Nephron (organoid): ENCODE data around the gene PNLIPRP1.

Experiments
- H3K27ac Mint-ChIP-seq, 3 experiments: 2 replicates each; pipeline ENCODE4 v1.8.0; 2020; ENCODE audit warnings: mixed read lengths in 3 of 3, mild to moderate bottlenecking in 2 of 3, moderate library complexity in 1 of 3
- H3K27me3 Mint-ChIP-seq: 2 replicates; pipeline ENCODE4 v1.8.0; 2021; ENCODE audit warnings: low read depth, mild to moderate bottlenecking, moderate library complexity, mixed read lengths
- H3K36me3 Mint-ChIP-seq: 2 replicates; pipeline ENCODE4 v1.8.0; 2020; ENCODE audit warnings: low read depth, mixed read lengths
- H3K4me1 Mint-ChIP-seq: 2 replicates; pipeline ENCODE4 v1.8.0; 2020; ENCODE audit warnings: mixed read lengths
- H3K4me3 Mint-ChIP-seq, 3 experiments: 2 replicates each; pipeline ENCODE4 v1.8.0; 2020; ENCODE audit warnings: mild to moderate bottlenecking in 3 of 3, mixed read lengths in 3 of 3, moderate library complexity in 2 of 3
- H3K9me3 Mint-ChIP-seq: 2 replicates; pipeline ENCODE4 v1.8.0; 2020; ENCODE audit warnings: mixed read lengths
- CTCF ChIP-seq, 3 experiments: fragments of 200-600 bp; sonication (generic); IDR thresholded peaks; one replicate each; pipeline ENCODE4 v1.5.0; 2021; ENCODE audit warnings: antibody characterized with exemption in 3 of 3; ENCODE audit not compliant: unreplicated experiment in 3 of 3

Gene PNLIPRP1

GRCh38 chr10:116566932-116567331 is 23.8 kb upstream of the PNLIPRP1 start:
- Mint-ChIP-seq H3K4me1 (no peaks in the 10 kb centered on the region), H3K27me3 (peaks cover 11% of the 10 kb centered on the region), H3K36me3 (no peaks in the 10 kb centered on the region), H3K27ac (no peak overlapping the region), H3K4me3 (no peak overlapping the region), H3K9me3 (no peaks in the 10 kb centered on the region)
- TF ChIP-seq CTCF (IDR thresholded peaks at IDR 0.05; ENCODE audit: unreplicated experiment in 3 of 3), result no peak

GRCh38 chr10:116567335-116567734 is 23.4 kb upstream of the PNLIPRP1 start:
- Mint-ChIP-seq H3K4me3 (no peak overlapping the region), H3K27me3 (peaks cover 11% of the 10 kb centered on the region), H3K4me1 (no peaks in the 10 kb centered on the region), H3K36me3 (no peaks in the 10 kb centered on the region), H3K9me3 (no peaks in the 10 kb centered on the region), H3K27ac (no peak overlapping the region)
- TF ChIP-seq CTCF (IDR thresholded peaks at IDR 0.05; ENCODE audit: unreplicated experiment in 3 of 3), result no peak

GRCh38 chr10:116574797-116575196 is 16.0 kb upstream of the PNLIPRP1 start:
- H3K27ac Mint-ChIP-seq, result no peak overlapping the region
- H3K9me3 Mint-ChIP-seq, result peaks cover 5% of the 10 kb centered on the region
- no peaks in the 10 kb centered on the region for H3K4me1 Mint-ChIP-seq
- no peaks in the 10 kb centered on the region for H3K36me3 Mint-ChIP-seq
- H3K27me3 Mint-ChIP-seq, result peaks cover 7% of the 10 kb centered on the region
- no peak for TF ChIP-seq CTCF (IDR thresholded peaks at IDR 0.05; ENCODE audit: unreplicated experiment in 3 of 3)
- H3K4me3 Mint-ChIP-seq, result no peak overlapping the region

- H3K4me1 Mint-ChIP-seq, result peaks cover 6% of the 10 kb centered on the region
- no peak for TF ChIP-seq CTCF (IDR thresholded peaks at IDR 0.05; ENCODE audit: unreplicated experiment in 3 of 3)
- no peak overlapping the region for H3K4me3 Mint-ChIP-seq
- H3K9me3 Mint-ChIP-seq, result no peaks in the 10 kb centered on the region
- H3K36me3 Mint-ChIP-seq, result no peaks in the 10 kb centered on the region
- H3K27me3 Mint-ChIP-seq, result peaks cover 4% of the 10 kb centered on the region
- no peak overlapping the region for H3K27ac Mint-ChIP-seq
These were observed 2.7 kb upstream of the PNLIPRP1 start for GRCh38 chr10:116587878-116588591.

- no peak for TF ChIP-seq CTCF (IDR thresholded peaks at IDR 0.05; ENCODE audit: unreplicated experiment in 3 of 3)
- H3K4me3 Mint-ChIP-seq, result no peak overlapping the region
- no peak overlapping the region for H3K27ac Mint-ChIP-seq
- H3K9me3 Mint-ChIP-seq, result no peaks in the 10 kb centered on the region
- no peaks in the 10 kb centered on the region for H3K36me3 Mint-ChIP-seq
- H3K4me1 Mint-ChIP-seq, result peaks cover 8% of the 10 kb centered on the region
- H3K27me3 Mint-ChIP-seq, result peaks cover 4% of the 10 kb centered on the region
These were observed 1.8 kb upstream of the PNLIPRP1 start for GRCh38 chr10:116588995-116589394.

GRCh38 chr10:116589926-116590325 is 833 bp upstream of the PNLIPRP1 start:
- Mint-ChIP-seq H3K27me3 (peaks cover 4% of the 10 kb centered on the region), H3K9me3 (no peaks in the 10 kb centered on the region), H3K4me1 (peaks cover 10% of the 10 kb centered on the region), H3K27ac (no peak overlapping the region), H3K36me3 (no peaks in the 10 kb centered on the region), H3K4me3 (no peak overlapping the region)
- TF ChIP-seq CTCF (IDR thresholded peaks at IDR 0.05; ENCODE audit: unreplicated experiment in 3 of 3), result no peak
